Measurements from ENCODE around the gene SLC4A1. TPM values are rescaled to one million over a fixed set of nuclear protein-coding genes. Genes with fewer than 3 reads are reported as not detected.
A peak's percentile ranks its signal among the peaks of the same experiment; 100 is the strongest.

SLC4A1 gene
- total RNA-seq, 4 donors from 2014 or later = not detected

GRCh38 chr17:44230140-44230539 is 37.8 kb downstream of the SLC4A1 start:
- intact Hi-C loops (cut with DNase I; ENCODE audit: low total_unique reads) (no loop called here), in situ Hi-C loops (cut with MboI; ENCODE audit: low pct_ligation_motif_present in 1 of 4, low pct_unique_long_range_greater_than_20kb in 1 of 4, low sequenced_read_pairs in 3 of 4) (no loop called here)
- Histone ChIP-seq H3K4me3 (no peak overlapping the region), H3K36me3 (no peaks in the 10 kb centered on the region), H3K27ac (no peak overlapping the region), H3K27me3 (no peaks in the 10 kb centered on the region), H3K9me3 (no peaks in the 10 kb centered on the region), H3K4me1 (no peaks in the 10 kb centered on the region)
- DNase-seq = no peak
- TF ChIP-seq CTCF (IDR thresholded peaks at IDR 0.05) (no peak), EP300 (IDR thresholded peaks at IDR 0.05; ENCODE audit: low read depth) (no peak), POLR2A (IDR thresholded peaks at IDR 0.05) (no peak), POLR2AphosphoS5 (IDR thresholded peaks at IDR 0.05) (no peak)
- WGBS, 2 donors (ENCODE audit: low coverage in 1 of 2) = 83 to 87% methylated on average over 2 to 9 of the region's 9 CpGs

- in situ Hi-C loops (cut with MboI; ENCODE audit: low pct_ligation_motif_present in 1 of 4, low pct_unique_long_range_greater_than_20kb in 1 of 4, low sequenced_read_pairs in 3 of 4) = no loop called here
- Histone ChIP-seq H3K36me3 (no peaks in the 10 kb centered on the region), H3K27ac (no peak overlapping the region), H3K27me3 (no peaks in the 10 kb centered on the region), H3K9me3 (no peaks in the 10 kb centered on the region), H3K4me3 (no peak overlapping the region), H3K4me1 (peaks cover 0 to 7% (median 0%) of the 10 kb centered on the region in 4 donors)
- intact Hi-C loops (cut with DNase I; ENCODE audit: low total_unique reads) = loop anchor here (5.0 kb wide), 1 partner anchor 88 kb away; no protein-coding TSS in a partner anchor
- no peak for DNase-seq
- 93% methylated on average over 6 of the region's 6 CpGs; no CpG with 5 or more reads in 1 of the 2 donors for WGBS, 2 donors (ENCODE audit: low coverage in 1 of 2)
- TF ChIP-seq POLR2AphosphoS5 (IDR thresholded peaks at IDR 0.05) (no peak), POLR2A (IDR thresholded peaks at IDR 0.05) (no peak), EP300 (IDR thresholded peaks at IDR 0.05; ENCODE audit: low read depth) (no peak)
Observed at GRCh38 chr17:44229090-44229489, 38.8 kb downstream of the SLC4A1 start.

- Histone ChIP-seq H3K27me3 (no peaks in the 10 kb centered on the region), H3K9me3 (no peaks in the 10 kb centered on the region), H3K4me3 (no peak overlapping the region), H3K4me1 (peaks cover 12 to 28% (median 22%) of the 10 kb centered on the region in 4 donors), H3K36me3 (no peaks in the 10 kb centered on the region), H3K27ac (peak overlapping the region; percentile 99 to 100 (median 100))
- in situ Hi-C loops (cut with MboI; ENCODE audit: low pct_ligation_motif_present in 1 of 4, low pct_unique_long_range_greater_than_20kb in 1 of 4, low sequenced_read_pairs in 3 of 4) (no loop called here), intact Hi-C loops (cut with DNase I; ENCODE audit: low total_unique reads) (no loop called here)
- WGBS, 2 donors (ENCODE audit: low coverage in 1 of 2) = 14 to 32% methylated on average over 5 to 7 of the region's 7 CpGs
- TF ChIP-seq POLR2A (IDR thresholded peaks at IDR 0.05) = no peak
- TF ChIP-seq CTCF (IDR thresholded peaks at IDR 0.05) = no peak
- peak in 1 of 3 donors; percentile 52 for TF ChIP-seq POLR2AphosphoS5 (IDR thresholded peaks at IDR 0.05)
- TF ChIP-seq EP300 (IDR thresholded peaks at IDR 0.05; ENCODE audit: low read depth) = no peak
- peak; percentile 62 for DNase-seq
Observed at GRCh38 chr17:44223541-44224071, 44.3 kb downstream of the SLC4A1 start.

- peak overlapping the region; percentile 25 to 98 (median 90) for H3K4me3 ChIP-seq
- no peaks in the 10 kb centered on the region for H3K27me3 ChIP-seq
- in situ Hi-C loops (cut with MboI; ENCODE audit: low pct_ligation_motif_present in 1 of 4, low pct_unique_long_range_greater_than_20kb in 1 of 4, low sequenced_read_pairs in 3 of 4) = no loop called here
- TF ChIP-seq EP300 (IDR thresholded peaks at IDR 0.05; ENCODE audit: low read depth) (no peak), CTCF (IDR thresholded peaks at IDR 0.05) (peak in 2 of 5 experiments; percentile 17 to 24), POLR2AphosphoS5 (IDR thresholded peaks at IDR 0.05) (peak; percentile 24 to 53 (median 38)), POLR2A (IDR thresholded peaks at IDR 0.05) (peak; percentile 51)
- H3K9me3 ChIP-seq = no peaks in the 10 kb centered on the region
- no peaks in the 10 kb centered on the region for H3K36me3 ChIP-seq
- DNase-seq = peak; percentile 83
- peaks cover 21 to 37% (median 32%) of the 10 kb centered on the region in 4 donors for H3K4me1 ChIP-seq
- 9 to 14% methylated on average over 16 to 36 of the region's 36 CpGs for WGBS, 2 donors (ENCODE audit: low coverage in 1 of 2)
- H3K27ac ChIP-seq = peak overlapping the region; percentile 99 to 100 (median 100)
- intact Hi-C loops (cut with DNase I; ENCODE audit: low total_unique reads) = no loop called here
Observed at GRCh38 chr17:44222112-44222869, 45.6 kb downstream of the SLC4A1 start.
